ENCODE results near the gene DNAH1.

The DNAH1 gene

DNA sequence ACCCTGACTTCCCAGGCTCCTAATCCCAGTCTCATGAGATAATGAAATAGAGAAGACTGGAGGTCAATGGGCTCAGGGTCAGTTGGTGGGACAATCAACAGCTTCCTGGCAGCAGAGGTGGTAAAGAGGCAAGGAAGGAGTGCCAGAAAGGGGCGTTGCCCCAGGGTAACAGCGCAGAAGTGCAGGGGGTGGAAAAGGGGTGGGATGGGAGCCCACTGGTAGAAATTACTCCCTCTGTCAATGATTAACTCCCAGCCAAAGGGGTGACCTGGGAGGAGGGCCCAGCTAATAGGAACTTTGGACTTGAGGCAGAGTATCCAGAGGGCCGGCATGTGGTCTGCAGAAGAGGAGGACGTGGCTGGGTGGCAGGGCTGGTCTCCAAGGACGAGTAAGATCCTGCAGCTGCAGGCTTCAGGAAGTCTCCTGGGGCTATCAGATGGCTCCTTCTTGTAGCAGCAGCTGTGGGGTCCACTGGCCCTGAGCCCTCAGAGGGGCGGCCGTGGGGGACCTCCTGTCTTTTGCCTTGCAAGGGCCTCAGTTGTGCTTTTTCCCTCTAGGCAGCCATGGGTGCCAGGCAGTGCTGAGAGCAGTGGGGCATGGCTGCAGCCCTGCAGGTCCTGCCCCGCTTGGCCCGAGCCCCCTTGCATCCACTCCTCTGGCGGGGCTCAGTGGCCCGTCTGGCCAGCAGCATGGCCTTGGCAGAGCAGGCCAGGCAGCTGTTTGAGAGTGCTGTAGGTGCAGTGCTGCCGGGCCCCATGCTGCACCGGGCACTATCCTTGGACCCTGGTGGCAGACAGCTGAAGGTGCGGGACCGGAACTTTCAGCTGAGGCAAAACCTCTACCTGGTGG lies 26.1 kb upstream of the DNAH1 start:
- peak overlapping the region; percentile 100 for H3K27ac ChIP-seq (ENCODE audit: low read depth in 2 of 2, low read length in 2 of 2)

GRCh38 chr3:52290596-52291507 lies 25.3 kb upstream of the DNAH1 start:
- Histone ChIP-seq H3K4me3 (ENCODE audit: low read length in 2 of 2) (peak overlapping the region; percentile 38 to 53), H3K27ac (ENCODE audit: low read depth in 2 of 2, low read length in 2 of 2) (peak overlapping the region in 1 of 2 donors; percentile 100), H3K4me1 (ENCODE audit: control insufficient read depth in 2 of 2, insufficient read depth in 2 of 2, low read length in 2 of 2) (peaks cover 39 to 41% of the 10 kb centered on the region in 2 donors), H3K9me3 (ENCODE audit: control insufficient read depth in 2 of 2, low read length in 2 of 2) (no peaks in the 10 kb centered on the region), H3K36me3 (ENCODE audit: control insufficient read depth in 2 of 2, insufficient read depth in 2 of 2, low read length in 2 of 2) (peaks cover 12 to 36% of the 10 kb centered on the region in 2 donors), H3K27me3 (ENCODE audit: control insufficient read depth in 2 of 2, insufficient read depth in 2 of 2, low read length in 2 of 2) (no peaks in the 10 kb centered on the region), H3K9ac (ENCODE audit: low read depth in 1 of 2, low read length in 2 of 2) (peak overlapping the region; percentile 21 to 52)

More for the DNA sequence above, 26.1 kb upstream of the DNAH1 start:
- Histone ChIP-seq H3K9me3 (ENCODE audit: control insufficient read depth in 2 of 2, low read length in 2 of 2) (no peaks in the 10 kb centered on the region), H3K9ac (ENCODE audit: low read depth in 1 of 2, low read length in 2 of 2) (peak overlapping the region; percentile 21 to 52), H3K4me1 (ENCODE audit: control insufficient read depth in 2 of 2, insufficient read depth in 2 of 2, low read length in 2 of 2) (peaks cover 41 to 47% of the 10 kb centered on the region in 2 donors), H3K36me3 (ENCODE audit: control insufficient read depth in 2 of 2, insufficient read depth in 2 of 2, low read length in 2 of 2) (peaks cover 12 to 32% of the 10 kb centered on the region in 2 donors), H3K27me3 (ENCODE audit: control insufficient read depth in 2 of 2, insufficient read depth in 2 of 2, low read length in 2 of 2) (no peaks in the 10 kb centered on the region), H3K4me3 (ENCODE audit: low read length in 2 of 2) (peak overlapping the region; percentile 38 to 53)

- H3K9me3 ChIP-seq (ENCODE audit: control insufficient read depth in 2 of 2, low read length in 2 of 2), result no peaks in the 10 kb centered on the region
- peaks cover 38 to 41% of the 10 kb centered on the region in 2 donors for H3K4me1 ChIP-seq (ENCODE audit: control insufficient read depth in 2 of 2, insufficient read depth in 2 of 2, low read length in 2 of 2)
- H3K9ac ChIP-seq (ENCODE audit: low read depth in 1 of 2, low read length in 2 of 2), result no peak overlapping the region
- peak overlapping the region in 1 of 2 donors; percentile 53 for H3K4me3 ChIP-seq (ENCODE audit: low read length in 2 of 2)
- H3K36me3 ChIP-seq (ENCODE audit: control insufficient read depth in 2 of 2, insufficient read depth in 2 of 2, low read length in 2 of 2), result peaks cover 12 to 36% of the 10 kb centered on the region in 2 donors
- no peaks in the 10 kb centered on the region for H3K27me3 ChIP-seq (ENCODE audit: control insufficient read depth in 2 of 2, insufficient read depth in 2 of 2, low read length in 2 of 2)
- no peak overlapping the region for H3K27ac ChIP-seq (ENCODE audit: low read depth in 2 of 2, low read length in 2 of 2)
These were observed 24.5 kb upstream of the DNAH1 start for GRCh38 chr3:52291508-52292181.

DNA sequence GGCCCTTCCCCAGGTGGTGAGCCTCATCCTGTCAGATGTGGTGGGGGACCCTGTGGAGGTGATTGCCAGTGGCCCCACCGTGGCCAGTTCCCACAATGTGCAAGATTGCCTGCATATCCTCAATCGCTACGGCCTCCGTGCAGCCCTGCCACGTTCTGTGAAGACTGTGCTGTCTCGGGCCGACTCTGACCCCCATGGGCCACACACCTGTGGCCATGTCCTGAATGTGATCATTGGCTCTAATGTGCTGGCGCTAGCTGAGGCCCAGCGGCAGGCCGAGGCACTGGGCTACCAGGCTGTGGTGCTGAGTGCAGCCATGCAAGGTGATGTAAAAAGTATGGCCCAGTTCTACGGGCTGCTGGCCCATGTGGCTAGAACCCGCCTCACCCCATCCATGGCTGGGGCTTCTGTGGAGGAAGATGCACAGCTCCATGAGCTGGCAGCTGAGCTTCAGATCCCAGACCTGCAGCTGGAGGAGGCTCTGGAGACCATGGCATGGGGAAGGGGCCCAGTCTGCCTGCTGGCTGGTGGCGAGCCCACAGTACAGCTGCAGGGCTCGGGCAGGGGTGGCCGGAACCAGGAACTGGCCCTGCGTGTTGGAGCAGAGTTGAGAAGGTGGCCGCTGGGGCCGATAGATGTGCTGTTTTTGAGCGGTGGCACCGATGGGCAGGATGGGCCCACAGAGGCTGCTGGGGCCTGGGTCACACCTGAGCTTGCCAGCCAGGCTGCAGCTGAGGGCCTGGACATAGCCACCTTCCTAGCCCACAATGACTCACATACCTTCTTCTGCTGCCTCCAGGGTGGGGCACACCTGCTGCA lies 23.7 kb upstream of the DNAH1 start:
- H3K36me3 ChIP-seq (ENCODE audit: control insufficient read depth in 2 of 2, insufficient read depth in 2 of 2, low read length in 2 of 2), result peaks cover 12 to 36% of the 10 kb centered on the region in 2 donors

GRCh38 chr3:52293491-52294319 lies 22.4 kb upstream of the DNAH1 start:
- peaks cover 26 to 31% of the 10 kb centered on the region in 2 donors for H3K4me1 ChIP-seq (ENCODE audit: control insufficient read depth in 2 of 2, insufficient read depth in 2 of 2, low read length in 2 of 2)
- H3K27me3 ChIP-seq (ENCODE audit: control insufficient read depth in 2 of 2, insufficient read depth in 2 of 2, low read length in 2 of 2), result no peaks in the 10 kb centered on the region
- H3K4me3 ChIP-seq (ENCODE audit: low read length in 2 of 2), result no peak overlapping the region
- H3K9me3 ChIP-seq (ENCODE audit: control insufficient read depth in 2 of 2, low read length in 2 of 2), result no peaks in the 10 kb centered on the region
- peaks cover 12 to 36% of the 10 kb centered on the region in 2 donors for H3K36me3 ChIP-seq (ENCODE audit: control insufficient read depth in 2 of 2, insufficient read depth in 2 of 2, low read length in 2 of 2)
- H3K27ac ChIP-seq (ENCODE audit: low read depth in 2 of 2, low read length in 2 of 2), result no peak overlapping the region
- H3K9ac ChIP-seq (ENCODE audit: low read depth in 1 of 2, low read length in 2 of 2), result no peak overlapping the region

More for the DNA sequence above, 23.7 kb upstream of the DNAH1 start:
- no peak overlapping the region for H3K9ac ChIP-seq (ENCODE audit: low read depth in 1 of 2, low read length in 2 of 2)
- no peaks in the 10 kb centered on the region for H3K27me3 ChIP-seq (ENCODE audit: control insufficient read depth in 2 of 2, insufficient read depth in 2 of 2, low read length in 2 of 2)
- H3K9me3 ChIP-seq (ENCODE audit: control insufficient read depth in 2 of 2, low read length in 2 of 2), result no peaks in the 10 kb centered on the region
- peaks cover 30 to 36% of the 10 kb centered on the region in 2 donors for H3K4me1 ChIP-seq (ENCODE audit: control insufficient read depth in 2 of 2, insufficient read depth in 2 of 2, low read length in 2 of 2)
- no peak overlapping the region for H3K27ac ChIP-seq (ENCODE audit: low read depth in 2 of 2, low read length in 2 of 2)
- H3K4me3 ChIP-seq (ENCODE audit: low read length in 2 of 2), result no peak overlapping the region

- Histone ChIP-seq H3K4me1 (ENCODE audit: control insufficient read depth in 2 of 2, insufficient read depth in 2 of 2, low read length in 2 of 2) (peaks cover 18 to 22% of the 10 kb centered on the region in 2 donors), H3K36me3 (ENCODE audit: control insufficient read depth in 2 of 2, insufficient read depth in 2 of 2, low read length in 2 of 2) (peaks cover 12 to 36% of the 10 kb centered on the region in 2 donors), H3K27me3 (ENCODE audit: control insufficient read depth in 2 of 2, insufficient read depth in 2 of 2, low read length in 2 of 2) (no peaks in the 10 kb centered on the region), H3K4me3 (ENCODE audit: low read length in 2 of 2) (no peak overlapping the region), H3K9ac (ENCODE audit: low read depth in 1 of 2, low read length in 2 of 2) (no peak overlapping the region), H3K9me3 (ENCODE audit: control insufficient read depth in 2 of 2, low read length in 2 of 2) (no peaks in the 10 kb centered on the region), H3K27ac (ENCODE audit: low read depth in 2 of 2, low read length in 2 of 2) (no peak overlapping the region)
These were observed 21.6 kb upstream of the DNAH1 start for GRCh38 chr3:52294320-52295150.

GRCh38 chr3:52295671-52296208 lies 20.4 kb upstream of the DNAH1 start:
- Histone ChIP-seq H3K9ac (ENCODE audit: low read depth in 1 of 2, low read length in 2 of 2) (no peak overlapping the region), H3K36me3 (ENCODE audit: control insufficient read depth in 2 of 2, insufficient read depth in 2 of 2, low read length in 2 of 2) (peaks cover 12 to 36% of the 10 kb centered on the region in 2 donors), H3K4me1 (ENCODE audit: control insufficient read depth in 2 of 2, insufficient read depth in 2 of 2, low read length in 2 of 2) (peaks cover 9 to 10% of the 10 kb centered on the region in 2 donors), H3K27ac (ENCODE audit: low read depth in 2 of 2, low read length in 2 of 2) (no peak overlapping the region), H3K9me3 (ENCODE audit: control insufficient read depth in 2 of 2, low read length in 2 of 2) (no peaks in the 10 kb centered on the region), H3K4me3 (ENCODE audit: low read length in 2 of 2) (no peak overlapping the region), H3K27me3 (ENCODE audit: control insufficient read depth in 2 of 2, insufficient read depth in 2 of 2, low read length in 2 of 2) (no peaks in the 10 kb centered on the region)

All from mucosa of rectum (tissue), 2 donors.